Neuronal stem cell (in vitro differentiated cells): ENCODE results near the gene SLC38A8.
A peak's percentile ranks its signal among the peaks of the same experiment; 100 is the strongest.

Experiments
- DNase-seq: peaks from one replicate; pipeline ENCODE4 v3.0.0-alpha.2; 2013; ENCODE audit warnings: low spot score
- H2AFZ ChIP-seq: one replicate; pipeline ENCODE4 v1.6.1; 2013; ENCODE audit warnings: mild to moderate bottlenecking, low read length, inconsistent platforms
- H2AK5ac ChIP-seq: 2 replicates; pipeline ENCODE4 v1.6.1; 2013; ENCODE audit warnings: low read depth, mild to moderate bottlenecking, inconsistent platforms, low read length, moderate library complexity, mixed read lengths
- H2BK120ac ChIP-seq: 2 replicates; pipeline ENCODE4 v1.6.1; 2013; ENCODE audit warnings: low read depth, mild to moderate bottlenecking, inconsistent platforms, low read length, moderate library complexity, mixed read lengths
- H2BK12ac ChIP-seq: one replicate; pipeline ENCODE4 v1.6.1; 2013; ENCODE audit warnings: low read length, inconsistent platforms
- H2BK15ac ChIP-seq: 2 replicates; pipeline ENCODE4 v1.6.1; 2013; ENCODE audit warnings: mild to moderate bottlenecking, low read length, inconsistent platforms, mixed read lengths
- H2BK5ac ChIP-seq: one replicate; pipeline ENCODE4 v1.6.1; 2013; ENCODE audit warnings: inconsistent platforms, mild to moderate bottlenecking, low read length, moderate library complexity
- H3K14ac ChIP-seq: one replicate; pipeline ENCODE4 v1.6.1; 2013; ENCODE audit warnings: low read length, inconsistent platforms
- H3K18ac ChIP-seq: 2 replicates; pipeline ENCODE4 v1.6.1; 2013; ENCODE audit warnings: low read length, inconsistent platforms
- H3K23ac ChIP-seq: 2 replicates; pipeline ENCODE4 v1.6.1; 2013; ENCODE audit warnings: low read depth, mild to moderate bottlenecking, mixed read lengths, low read length, inconsistent platforms; ENCODE audit not compliant: poor library complexity
- H3K27ac ChIP-seq: replicated peaks from 3 replicates; pipeline ENCODE4 v1.5.1; 2013; ENCODE audit warnings: low read length, inconsistent platforms
- H3K27me3 ChIP-seq, 3 experiments: 2 replicates each; pipeline ENCODE4 v1.6.1; 2013; ENCODE audit warnings: low read length in 3 of 3, mild to moderate bottlenecking in 2 of 3, inconsistent platforms in 1 of 3, low read depth in 1 of 3, mixed read lengths in 1 of 3, moderate library complexity in 1 of 3; ENCODE audit not compliant: control insufficient read depth in 3 of 3, insufficient read depth in 3 of 3
- H3K36me3 ChIP-seq, 2 donors: replicated peaks in 1 of 2; 2 replicates each; pipeline ENCODE4 v1.6.1; 2013; ENCODE audit warnings: low read length in 2 of 2; ENCODE audit not compliant: control insufficient read depth in 2 of 2, insufficient read depth in 2 of 2
- H3K4ac ChIP-seq: 2 replicates; pipeline ENCODE4 v1.6.1; 2013; ENCODE audit warnings: inconsistent platforms, mild to moderate bottlenecking, low read length, moderate library complexity
- H3K4me1 ChIP-seq, 2 donors: 1 replicate in 1 of 2; 2 replicates in 1 of 2; pipeline ENCODE4 v1.6.1; 2013; ENCODE audit warnings: low read length in 2 of 2, low read depth in 1 of 2; ENCODE audit not compliant: control insufficient read depth in 2 of 2, insufficient read depth in 1 of 2
- H3K4me2 ChIP-seq: one replicate; pipeline ENCODE4 v1.6.1; 2013; ENCODE audit warnings: mild to moderate bottlenecking, low read length, inconsistent platforms; ENCODE audit not compliant: insufficient read depth, poor library complexity, severe bottlenecking
- H3K4me3 ChIP-seq, 2 donors: 2 replicates each; pipeline ENCODE4 v1.5.1; 2013; ENCODE audit warnings: low read length in 2 of 2, mild to moderate bottlenecking in 2 of 2, inconsistent platforms in 1 of 2, moderate library complexity in 1 of 2
- H3K79me1 ChIP-seq: one replicate; pipeline ENCODE4 v1.6.1; 2013; ENCODE audit warnings: low read depth, mild to moderate bottlenecking, inconsistent platforms, low read length, moderate library complexity
- H3K9ac ChIP-seq: one replicate; pipeline ENCODE4 v1.6.1; 2013; ENCODE audit warnings: mild to moderate bottlenecking, low read depth, low read length, inconsistent platforms; ENCODE audit not compliant: poor library complexity
- H3K9me3 ChIP-seq, 2 donors: replicated peaks in 1 of 2; 2 replicates each; pipeline versions ENCODE3 to v1.6.1; 2013; ENCODE audit warnings: low read length in 2 of 2, mild to moderate bottlenecking in 2 of 2, inconsistent platforms in 1 of 2, low read depth in 1 of 2, mixed read lengths in 1 of 2, moderate library complexity in 1 of 2; ENCODE audit not compliant: control insufficient read depth in 2 of 2, insufficient read depth in 1 of 2
- H4K8ac ChIP-seq: one replicate; pipeline ENCODE4 v1.6.1; 2013; ENCODE audit warnings: low read depth, mild to moderate bottlenecking, inconsistent platforms, low read length, moderate library complexity
- H4K91ac ChIP-seq: one replicate; pipeline ENCODE4 v1.6.1; 2013; ENCODE audit warnings: low read length, low read depth, mild to moderate bottlenecking, inconsistent platforms; ENCODE audit not compliant: poor library complexity
- WGBS, 2 donors: extraction: QIAGEN DNeasy Blood & Tissue Kit; methylation state at CpG; one replicate each; pipeline ENCODE4 v1.1.7; 2013; ENCODE audit warnings: missing lambda C conversion rate in 2 of 2, mixed read lengths in 1 of 2; ENCODE audit not compliant: insufficient read length in 2 of 2, insufficient replicate concordance in 1 of 2; ENCODE audit errors: extremely low coverage in 2 of 2; 5-methylcytosine and 5-hydroxymethylcytosine counted together

Gene SLC38A8

DNA sequence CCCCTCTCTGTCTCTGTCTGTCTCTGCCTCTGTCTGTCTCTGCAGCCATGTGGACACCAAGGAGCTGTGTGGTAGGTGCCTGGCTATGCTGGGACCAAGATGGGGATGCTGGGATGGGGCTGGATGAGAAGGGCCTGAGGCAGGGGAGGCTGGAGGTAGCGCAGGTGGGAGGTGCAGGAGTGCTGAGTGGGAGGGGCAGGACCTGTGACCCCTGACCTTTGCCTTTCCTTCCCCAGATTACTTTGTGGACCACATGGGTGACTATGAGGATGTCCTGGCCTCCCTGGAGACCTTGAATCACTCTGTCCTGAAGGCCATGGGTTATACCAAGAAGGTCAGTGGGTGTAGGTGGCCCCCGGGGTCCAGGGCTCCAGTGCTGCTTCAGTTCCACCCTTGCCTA is 61.8 kb downstream of the SLC38A8 start:
- Histone ChIP-seq H3K18ac (peak overlapping the region; percentile 71), H3K4me2 (no peak overlapping the region), H3K4ac (no peak overlapping the region), H3K79me1 (no peaks in the 10 kb centered on the region), H4K8ac (no peak overlapping the region), H2BK5ac (peak overlapping the region; percentile 11), H2BK12ac (peak overlapping the region; percentile 85), H3K27ac (no peak overlapping the region), H3K23ac (peak overlapping the region; percentile 6), H2AFZ (no peak overlapping the region), H3K9ac (peak overlapping the region; percentile 51), H4K91ac (peak overlapping the region; percentile 34), H3K27me3 (no peaks in the 10 kb centered on the region), H2AK5ac (no peak overlapping the region), H3K4me3 (no peak overlapping the region), H3K14ac (no peak overlapping the region), H3K4me1 (peaks cover 0 to 3% of the 10 kb centered on the region in 2 donors), H2BK120ac (no peak overlapping the region), H2BK15ac (peak overlapping the region; percentile 27), H3K9me3 (peaks cover 15 to 49% of the 10 kb centered on the region in 2 donors), H3K36me3 (peaks cover 7 to 49% of the 10 kb centered on the region in 2 donors)
- no peak for DNase-seq
- WGBS, 2 donors, result no CpG with 5 or more reads among the region's 2 CpGs

DNA sequence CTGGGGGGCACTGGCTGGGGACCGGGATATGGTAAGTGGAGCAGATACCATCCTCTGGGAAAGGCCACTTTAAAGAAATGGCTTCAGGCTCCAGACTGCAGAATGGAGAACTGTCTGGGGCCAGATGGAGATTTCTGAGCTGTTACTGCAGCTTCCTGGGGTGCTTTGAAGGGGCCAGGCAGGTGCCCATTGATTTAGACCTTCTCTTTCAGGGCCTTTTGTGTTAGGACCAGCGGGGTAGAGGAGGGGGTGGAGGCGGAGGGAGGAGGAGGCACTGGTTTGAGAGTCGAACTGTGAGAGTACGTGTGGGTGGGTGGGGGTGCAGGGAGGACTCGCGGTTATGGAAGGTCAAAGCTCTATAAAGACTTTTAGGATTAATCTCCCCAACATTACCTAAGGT is 63.2 kb downstream of the SLC38A8 start:
- Histone ChIP-seq H3K9me3 (peaks cover 15 to 49% of the 10 kb centered on the region in 2 donors), H2AFZ (no peak overlapping the region), H3K4me2 (no peak overlapping the region), H2BK120ac (no peak overlapping the region), H3K27me3 (no peaks in the 10 kb centered on the region), H3K4ac (no peak overlapping the region), H2BK15ac (no peak overlapping the region), H3K36me3 (peaks cover 7 to 46% of the 10 kb centered on the region in 2 donors), H3K4me3 (no peak overlapping the region), H2BK12ac (no peak overlapping the region), H3K27ac (no peak overlapping the region), H4K8ac (no peak overlapping the region), H2AK5ac (no peak overlapping the region), H3K14ac (no peak overlapping the region), H3K79me1 (no peaks in the 10 kb centered on the region), H2BK5ac (no peak overlapping the region), H3K18ac (no peak overlapping the region), H3K23ac (no peak overlapping the region), H3K9ac (no peak overlapping the region), H3K4me1 (peaks cover 0 to 3% of the 10 kb centered on the region in 2 donors), H4K91ac (no peak overlapping the region)
- whole genome bisulfite sequencing, 2 donors, result no CpG with 5 or more reads among the region's 7 CpGs
- no peak for DNase-seq

DNA sequence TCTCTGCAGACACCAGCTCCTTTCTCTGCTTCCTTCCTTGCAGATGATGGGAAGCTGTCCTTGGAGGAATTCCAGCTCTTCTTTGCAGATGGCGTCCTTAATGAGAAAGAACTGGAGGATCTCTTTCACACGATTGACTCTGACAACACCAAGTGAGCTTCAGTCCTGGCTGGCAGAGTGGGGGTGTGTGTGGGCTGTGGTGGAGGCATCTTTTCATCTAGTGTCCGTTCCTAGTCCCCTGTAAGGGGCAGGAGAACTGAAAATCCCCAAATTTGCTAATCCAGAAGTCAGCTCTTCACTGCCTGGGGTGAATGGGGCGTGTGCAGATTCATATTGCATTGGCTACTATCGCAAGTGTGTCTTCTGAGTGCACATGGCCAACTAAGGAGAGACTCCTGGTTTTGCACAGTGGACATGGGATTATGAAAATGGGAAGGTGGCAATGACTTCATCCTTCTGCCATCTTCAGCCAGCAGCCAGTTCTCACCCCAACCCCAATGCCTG is 64.1 kb downstream of the SLC38A8 start:
- no peak for DNase-seq
- Histone ChIP-seq H3K27ac (no peak overlapping the region), H3K36me3 (peaks cover 7 to 43% of the 10 kb centered on the region in 2 donors), H2BK120ac (no peak overlapping the region), H2BK5ac (no peak overlapping the region), H2BK12ac (no peak overlapping the region), H2AK5ac (no peak overlapping the region), H2AFZ (no peak overlapping the region), H3K4me3 (no peak overlapping the region), H3K27me3 (no peaks in the 10 kb centered on the region), H3K14ac (no peak overlapping the region), H3K23ac (no peak overlapping the region), H4K91ac (no peak overlapping the region), H3K4ac (no peak overlapping the region), H3K9me3 (peaks cover 15 to 49% of the 10 kb centered on the region in 2 donors), H4K8ac (no peak overlapping the region), H3K9ac (no peak overlapping the region), H3K4me2 (no peak overlapping the region), H3K18ac (no peak overlapping the region), H2BK15ac (no peak overlapping the region), H3K79me1 (no peaks in the 10 kb centered on the region), H3K4me1 (peaks cover 0 to 5% of the 10 kb centered on the region in 2 donors)
- no CpG with 5 or more reads among the region's 5 CpGs for WGBS, 2 donors

DNA sequence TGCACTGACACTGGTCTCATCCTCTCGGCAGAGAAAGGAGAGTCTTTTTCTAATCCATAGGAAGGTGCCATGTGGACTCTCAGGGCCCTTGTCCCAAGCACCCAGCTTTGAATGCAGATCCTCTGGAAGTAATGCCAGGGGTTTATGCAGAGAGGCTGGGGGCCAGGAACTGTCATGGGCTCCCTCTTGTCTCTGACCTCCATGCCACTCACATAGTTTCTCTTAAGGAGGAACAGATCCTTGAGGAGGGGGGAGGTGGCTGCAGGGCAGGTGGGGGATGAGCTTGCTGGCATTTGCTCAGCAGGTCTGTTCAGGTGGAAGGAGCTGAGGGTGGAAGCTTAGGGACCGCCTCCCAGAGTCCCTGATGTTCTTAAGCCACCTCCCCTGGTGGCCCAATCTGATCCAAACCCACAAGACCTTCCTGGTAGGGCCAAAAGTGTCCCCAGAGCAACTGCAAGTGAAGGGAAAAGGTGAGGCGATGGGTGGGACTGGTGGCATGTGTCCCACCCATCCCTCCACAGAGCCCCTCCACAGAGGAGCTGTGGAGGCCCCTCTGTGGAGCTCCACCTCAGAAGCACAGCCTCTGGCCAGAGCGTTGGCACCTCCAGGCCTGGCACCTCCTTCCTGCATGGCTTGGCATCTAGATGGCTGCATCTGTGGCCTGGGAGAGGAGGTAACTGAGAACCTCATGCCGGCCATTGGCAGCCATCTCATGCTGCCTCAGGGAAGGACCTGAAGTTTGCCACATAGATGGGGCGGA is 65.4 kb downstream of the SLC38A8 start:
- Histone ChIP-seq H2BK15ac (no peak overlapping the region), H3K9ac (no peak overlapping the region), H3K9me3 (peaks cover 15 to 49% of the 10 kb centered on the region in 2 donors), H3K4me2 (no peak overlapping the region), H2BK12ac (no peak overlapping the region), H2AK5ac (no peak overlapping the region), H4K8ac (no peak overlapping the region), H3K4ac (no peak overlapping the region), H3K36me3 (peaks cover 7 to 41% of the 10 kb centered on the region in 2 donors), H3K14ac (no peak overlapping the region), H3K18ac (no peak overlapping the region), H2BK5ac (no peak overlapping the region), H3K23ac (no peak overlapping the region), H3K4me1 (peaks cover 0 to 5% of the 10 kb centered on the region in 2 donors), H3K4me3 (no peak overlapping the region), H2AFZ (no peak overlapping the region), H3K27ac (no peak overlapping the region), H2BK120ac (no peak overlapping the region), H3K79me1 (no peaks in the 10 kb centered on the region), H3K27me3 (no peaks in the 10 kb centered on the region), H4K91ac (no peak overlapping the region)
- WGBS, 2 donors, result no CpG with 5 or more reads among the region's 6 CpGs
- DNase-seq, result no peak
